Caco-2 (cell line): Measurements from ENCODE around the gene P2RY6. TPM values are rescaled to one million over a fixed set of nuclear protein-coding genes. Genes with fewer than 3 reads are reported as not detected.
A peak's percentile ranks its signal among the peaks of the same experiment; 100 is the strongest.

Source experiments
- BruUV-seq: library from RNA; stranded (reverse); fragments of 400-500 nt; replicated peaks from 2 replicates; lab custom pipeline; 2021; lab: Mats Ljungman, UMichigan
- CTCF ChIA-PET: fragments of 300-600 bp; sonication (Branson Sonifier 250); formaldehyde crosslinking; loops from one replicate; lab custom pipeline; 2022; ENCODE audit warnings: antibody characterized with exemption; lab: Charles Lee
- POLR2A ChIA-PET: fragments of 300-600 bp; sonication (Branson Sonifier 250); formaldehyde crosslinking; loops from one replicate; lab custom pipeline; 2022; ENCODE audit warnings: antibody characterized with exemption; lab: Charles Lee
- DNase-seq, 2 experiments: peaks; one replicate each; pipeline versions ENCODE4 v3.0.0 to v3.0.0-alpha.2; 2020 to 2022
- H3K27me3 ChIP-seq: replicated peaks from 2 replicates; pipeline ENCODE4 v1.6.0; 2011; ENCODE audit warnings: low read length; ENCODE audit not compliant: control insufficient read depth, insufficient read depth
- H3K36me3 ChIP-seq: 2 replicates; pipeline ENCODE4 v1.5.1; 2011; ENCODE audit warnings: low read length; ENCODE audit not compliant: control insufficient read depth, insufficient read depth
- H3K4me1 ChIP-seq: fragments of 250-450 bp; sonication (Bioruptor Pico); 2 replicates; pipeline ENCODE4 v1.5.1; 2020; ENCODE audit warnings: mild to moderate bottlenecking
- H3K4me3 ChIP-seq: 2 replicates; pipeline ENCODE4 v1.5.1; 2011; ENCODE audit warnings: low read depth, mild to moderate bottlenecking, control low read depth, low read length
- H3K9me3 ChIP-seq: fragments of 250-450 bp; sonication (Bioruptor Pico); 2 replicates; pipeline ENCODE4 v1.5.1; 2020; ENCODE audit warnings: mild to moderate bottlenecking, moderate library complexity
- H3K27ac Mint-ChIP-seq: one replicate; pipeline ENCODE4 v1.8.0; 2022; ENCODE audit warnings: mixed read lengths; ENCODE audit not compliant: unreplicated experiment
- H3K27me3 Mint-ChIP-seq: one replicate; pipeline ENCODE4 v1.8.0; 2022; ENCODE audit warnings: mixed read lengths; ENCODE audit not compliant: insufficient read depth, unreplicated experiment
- H3K36me3 Mint-ChIP-seq: one replicate; pipeline ENCODE4 v1.8.0; 2022; ENCODE audit warnings: mild to moderate bottlenecking, mixed read lengths; ENCODE audit not compliant: insufficient read depth, unreplicated experiment
- H3K4me1 Mint-ChIP-seq: one replicate; pipeline ENCODE4 v1.8.0; 2022; ENCODE audit warnings: low read depth, mixed read lengths; ENCODE audit not compliant: unreplicated experiment
- H3K4me3 Mint-ChIP-seq: one replicate; pipeline ENCODE4 v1.8.0; 2022; ENCODE audit warnings: mild to moderate bottlenecking, moderate library complexity, mixed read lengths; ENCODE audit not compliant: unreplicated experiment
- H3K9me3 Mint-ChIP-seq: one replicate; pipeline ENCODE4 v1.8.0; 2022; ENCODE audit warnings: mixed read lengths; ENCODE audit not compliant: unreplicated experiment
- intact Hi-C: fragments of 100-400 bp; cut with micrococcal nuclease; formaldehyde crosslinking; loops from one replicate; pipeline ENCODE4 v1.10.0; 2022; ENCODE audit not compliant: unreplicated experiment
- total RNA-seq: library from RNA; stranded (reverse); gene quantifications from 2 replicates; pipeline ENCODE4 v1.2.3, GENCODE V29; 2022
- TF ChIP-seq, protein P1 (sequence below), 2 experiments: fragments of 200-600 bp in 1 of 2; IDR thresholded peaks; 1 replicate in 1 of 2; 2 replicates in 1 of 2; pipeline versions ENCODE4 v1.5.1 to v1.8.0; 2011 to 2022; ENCODE audit warnings: antibody characterized with exemption in 1 of 2, control low read depth in 1 of 2, inconsistent platforms in 1 of 2, low read depth in 1 of 2, low read length in 1 of 2, mild to moderate bottlenecking in 1 of 2, moderate library complexity in 1 of 2; ENCODE audit not compliant: insufficient read depth in 1 of 2, severe bottlenecking in 1 of 2, unreplicated experiment in 1 of 2

The P2RY6 gene
- total RNA-seq, 1 experiment from 2014 or later = 55.7 TPM

- no TSS peak for BruUV-seq
- Mint-ChIP-seq H3K4me1 (no peaks in the 10 kb centered on the region), H3K27ac (no peak overlapping the region), H3K27me3 (no peaks in the 10 kb centered on the region), H3K4me3 (no peak overlapping the region), H3K36me3 (peaks cover 24% of the 10 kb centered on the region), H3K9me3 (no peaks in the 10 kb centered on the region)
- Histone ChIP-seq H3K4me3 (peak overlapping the region; percentile 31), H3K36me3 (peaks cover 4% of the 10 kb centered on the region; the same call in 1 of the 2 replicates), H3K27me3 (no peaks in the 10 kb centered on the region), H3K9me3 (no peaks in the 10 kb centered on the region), H3K4me1 (no peaks in the 10 kb centered on the region)
- peak in 1 of 2 experiments; percentile 34 for DNase-seq
- ChIA-PET POLR2A (no interaction called here), CTCF (interaction anchor here (0.6 to 3.2 kb wide), 5 partner anchors 8 to 1264 kb away, joined by 3 to 24 read pairs (median 10); no protein-coding TSS in a partner anchor)
- TF ChIP-seq, protein P1, sequence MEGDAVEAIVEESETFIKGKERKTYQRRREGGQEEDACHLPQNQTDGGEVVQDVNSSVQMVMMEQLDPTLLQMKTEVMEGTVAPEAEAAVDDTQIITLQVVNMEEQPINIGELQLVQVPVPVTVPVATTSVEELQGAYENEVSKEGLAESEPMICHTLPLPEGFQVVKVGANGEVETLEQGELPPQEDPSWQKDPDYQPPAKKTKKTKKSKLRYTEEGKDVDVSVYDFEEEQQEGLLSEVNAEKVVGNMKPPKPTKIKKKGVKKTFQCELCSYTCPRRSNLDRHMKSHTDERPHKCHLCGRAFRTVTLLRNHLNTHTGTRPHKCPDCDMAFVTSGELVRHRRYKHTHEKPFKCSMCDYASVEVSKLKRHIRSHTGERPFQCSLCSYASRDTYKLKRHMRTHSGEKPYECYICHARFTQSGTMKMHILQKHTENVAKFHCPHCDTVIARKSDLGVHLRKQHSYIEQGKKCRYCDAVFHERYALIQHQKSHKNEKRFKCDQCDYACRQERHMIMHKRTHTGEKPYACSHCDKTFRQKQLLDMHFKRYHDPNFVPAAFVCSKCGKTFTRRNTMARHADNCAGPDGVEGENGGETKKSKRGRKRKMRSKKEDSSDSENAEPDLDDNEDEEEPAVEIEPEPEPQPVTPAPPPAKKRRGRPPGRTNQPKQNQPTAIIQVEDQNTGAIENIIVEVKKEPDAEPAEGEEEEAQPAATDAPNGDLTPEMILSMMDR (IDR thresholded peaks at IDR 0.05; ENCODE audit: insufficient read depth in 1 of 2, low read depth in 1 of 2, low read length in 1 of 2, severe bottlenecking in 1 of 2, unreplicated experiment in 1 of 2) = no peak
- intact Hi-C loops = no loop called here
Observed at GRCh38 chr11:73343076-73343873, 71.1 kb downstream of the P2RY6 start.

DNA sequence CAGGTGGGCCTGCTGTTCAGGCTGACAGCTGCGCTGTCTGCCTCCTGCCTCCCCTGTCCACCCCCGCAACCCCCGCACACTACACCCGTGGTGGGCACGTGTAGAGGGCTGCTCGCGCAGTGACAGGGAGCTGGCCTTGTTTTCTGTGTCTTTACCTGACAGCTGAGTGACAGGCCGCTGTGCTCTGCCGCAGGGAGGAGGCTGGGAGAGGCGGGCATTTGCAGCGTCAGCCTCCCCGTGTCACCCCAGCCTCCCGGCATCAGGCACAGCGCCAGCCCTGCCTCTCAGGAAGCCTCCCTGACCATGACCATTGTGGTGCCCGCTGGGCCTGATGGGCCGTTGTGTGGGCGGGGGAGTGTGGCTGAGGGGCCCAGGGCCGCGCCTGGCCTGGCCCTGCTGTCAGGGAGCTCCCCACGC, 72.1 kb downstream of the P2RY6 start:
- BruUV-seq = no TSS peak
- Histone ChIP-seq H3K4me1 (no peaks in the 10 kb centered on the region), H3K9me3 (no peaks in the 10 kb centered on the region), H3K4me3 (no peak overlapping the region), H3K36me3 (peaks cover 4% of the 10 kb centered on the region; the same call in 1 of the 2 replicates), H3K27me3 (no peaks in the 10 kb centered on the region)
- no peak for DNase-seq
- Mint-ChIP-seq H3K27ac (no peak overlapping the region), H3K4me3 (no peak overlapping the region), H3K4me1 (no peaks in the 10 kb centered on the region), H3K36me3 (peaks cover 19% of the 10 kb centered on the region), H3K27me3 (no peaks in the 10 kb centered on the region), H3K9me3 (no peaks in the 10 kb centered on the region)
- ChIA-PET CTCF (interaction anchor here (0.6 to 1.8 kb wide), 9 partner anchors 9 to 1265 kb away, joined by 3 to 24 read pairs (median 4); no protein-coding TSS in a partner anchor), POLR2A (no interaction called here)
- TF ChIP-seq, protein P1 (IDR thresholded peaks at IDR 0.05; ENCODE audit: insufficient read depth in 1 of 2, low read depth in 1 of 2, low read length in 1 of 2, severe bottlenecking in 1 of 2, unreplicated experiment in 1 of 2) = no peak
- intact Hi-C loops = no loop called here

- no peaks in the 10 kb centered on the region for H3K9me3 ChIP-seq
- ChIA-PET CTCF (interaction anchor here (1.4 to 1.8 kb wide), 2 partner anchors 15 to 48 kb away, joined by 5 to 10 read pairs; no protein-coding TSS in a partner anchor), POLR2A (no interaction called here)
- H3K4me1 ChIP-seq = no peaks in the 10 kb centered on the region
- H3K4me1 Mint-ChIP-seq = no peaks in the 10 kb centered on the region
- no peaks in the 10 kb centered on the region for H3K9me3 Mint-ChIP-seq
- H3K27me3 ChIP-seq = no peaks in the 10 kb centered on the region
- intact Hi-C loops = no loop called here
- TF ChIP-seq, protein P1 (IDR thresholded peaks at IDR 0.05; ENCODE audit: insufficient read depth in 1 of 2, low read depth in 1 of 2, low read length in 1 of 2, severe bottlenecking in 1 of 2, unreplicated experiment in 1 of 2) = no peak
- DNase-seq = no peak
- no peaks in the 10 kb centered on the region for H3K27me3 Mint-ChIP-seq
- H3K27ac Mint-ChIP-seq = no peak overlapping the region
- BruUV-seq = no TSS peak
- H3K4me3 Mint-ChIP-seq = no peak overlapping the region
- H3K4me3 ChIP-seq = no peak overlapping the region
- H3K36me3 Mint-ChIP-seq = peaks cover 6% of the 10 kb centered on the region
- H3K36me3 ChIP-seq = peaks cover 4% of the 10 kb centered on the region; the same call in 1 of the 2 replicates
Observed at GRCh38 chr11:73345481-73346160, 73.5 kb downstream of the P2RY6 start.
